Ovary (tissue), 9 donors: Measurements from ENCODE around the gene STAMBP. TPM values are rescaled to one million over a fixed set of nuclear protein-coding genes. Genes with fewer than 3 reads are reported as not detected.

Source experiments
- DNase-seq, 5 donors: peaks; one replicate each; pipeline ENCODE4 v3.0.0-alpha.2; 2019 to 2020
- H3K27ac ChIP-seq, 2 donors: fragments of 200-600 bp; one replicate each; pipeline versions ENCODE4 v1.5.1 to v1.8.0; 2019 to 2022
- H3K27me3 ChIP-seq: fragments of 200-600 bp; one replicate; pipeline ENCODE4 v1.8.0; 2022
- H3K36me3 ChIP-seq: fragments of 200-600 bp; sonication (generic); one replicate; pipeline ENCODE4 v1.5.1; 2019
- H3K4me1 ChIP-seq: one replicate; pipeline ENCODE4 v1.8.1; 2013; ENCODE audit warnings: mild to moderate bottlenecking, moderate library complexity; ENCODE audit not compliant: insufficient read depth
- H3K4me3 ChIP-seq: fragments of 200-600 bp; sonication (generic); one replicate; pipeline ENCODE4 v1.5.1; 2017
- H3K9me3 ChIP-seq, 2 donors: fragments of 200-600 bp in 1 of 2; sonication (generic) in 1 of 2; one replicate each; pipeline versions ENCODE4 v1.5.1 to v1.8.1; 2013 to 2019; ENCODE audit warnings: mild to moderate bottlenecking in 1 of 2, moderate library complexity in 1 of 2
- EP300 ChIP-seq: sonication (generic); formaldehyde crosslinking; IDR thresholded peaks from one replicate; pipeline ENCODE4 v1.6.1; 2017; ENCODE audit warnings: antibody characterized with exemption
- POLR2A ChIP-seq: fragments of 450-650 bp; IDR thresholded peaks from one replicate; pipeline ENCODE4 v1.6.1; 2017; ENCODE audit warnings: antibody characterized with exemption, mild to moderate bottlenecking, moderate library complexity
- WGBS, 3 donors: extraction: QIAGEN DNeasy Blood & Tissue Kit in 1 of 3; methylation state at CpG; one replicate each; pipeline versions ENCODE4 v1.1.5 to v1.1.7; 2013 to 2017; 5-methylcytosine and 5-hydroxymethylcytosine counted together
- intact Hi-C, 4 donors: fragments of 100-400 bp; cut with DNase I; formaldehyde crosslinking; loops; one replicate each; pipeline versions ENCODE4 v1.11.0 to v1.15.1; 2022 to 2023
- polyA plus RNA-seq, 2 donors: library from polyadenylated mRNA; stranded (reverse); fragments of 200-250 nt in 1 of 2; fragments of 350-450 nt in 1 of 2; fragmentation: Illumina TruSeq in 1 of 2; extraction: RNeasy Lipid Tissue Mini Kit (QIAGEN cat#74804) in 1 of 2; gene quantifications; one replicate each; pipeline ENCODE4 v1.2.3, GENCODE V29; 2013 to 2014
- total RNA-seq, 7 donors: library from RNA; depleted of rRNA in 2 of 7; stranded (reverse); fragments of >200 nt in 2 of 7; fragmentation: NEBNext Ultra II Directional in 3 of 7; extraction: Animal tissue kit (Norgen Biotek cat#: 25700) in 3 of 7; gene quantifications; one replicate each; pipeline versions ENCODE4 v1.1.0 to v1.2.4, GENCODE V29; 2016 to 2023
- TF ChIP-seq, protein P1 (sequence below), 3 donors: fragments of 450-650 bp in 2 of 3; fragments of 200-600 bp in 1 of 3; IDR thresholded peaks; one replicate each; pipeline versions ENCODE4 v1.5.1 to v1.8.0; 2016 to 2022; ENCODE audit warnings: antibody characterized with exemption in 3 of 3, mild to moderate bottlenecking in 1 of 3
- donor health status: DM: no; HTN: no; CAD: no; lungs with moderate emphysema.
- donor health status: DM: no; HTN: no; CAD: no.
- donor health status: Bipolar disorder and iron deficiency.
- donor health status: DM: yes; HTN: yes; CAD: no.
- donor health status: DM: no; HTN: no; CAD: no.
- donor health status: DM: yes; HTN: yes; CAD: no.

STAMBP gene
- total and polyA plus RNA-seq, 9 donors = 17.0 to 67.9 (median 28.1) TPM

GRCh38 chr2:73888388-73888787 lies 59.6 kb downstream of the STAMBP start:
- Histone ChIP-seq H3K36me3 (no peaks in the 10 kb centered on the region), H3K27me3 (no peaks in the 10 kb centered on the region), H3K27ac (no peak overlapping the region), H3K4me1 (peaks cover 4% of the 10 kb centered on the region), H3K4me3 (no peak overlapping the region), H3K9me3 (no peaks in the 10 kb centered on the region)
- WGBS, 3 donors = 55 to 78% (median 76%) methylated on average over 2 of the region's 2 CpGs
- intact Hi-C loops = no loop called here
- DNase-seq = no peak
- TF ChIP-seq, protein P1, sequence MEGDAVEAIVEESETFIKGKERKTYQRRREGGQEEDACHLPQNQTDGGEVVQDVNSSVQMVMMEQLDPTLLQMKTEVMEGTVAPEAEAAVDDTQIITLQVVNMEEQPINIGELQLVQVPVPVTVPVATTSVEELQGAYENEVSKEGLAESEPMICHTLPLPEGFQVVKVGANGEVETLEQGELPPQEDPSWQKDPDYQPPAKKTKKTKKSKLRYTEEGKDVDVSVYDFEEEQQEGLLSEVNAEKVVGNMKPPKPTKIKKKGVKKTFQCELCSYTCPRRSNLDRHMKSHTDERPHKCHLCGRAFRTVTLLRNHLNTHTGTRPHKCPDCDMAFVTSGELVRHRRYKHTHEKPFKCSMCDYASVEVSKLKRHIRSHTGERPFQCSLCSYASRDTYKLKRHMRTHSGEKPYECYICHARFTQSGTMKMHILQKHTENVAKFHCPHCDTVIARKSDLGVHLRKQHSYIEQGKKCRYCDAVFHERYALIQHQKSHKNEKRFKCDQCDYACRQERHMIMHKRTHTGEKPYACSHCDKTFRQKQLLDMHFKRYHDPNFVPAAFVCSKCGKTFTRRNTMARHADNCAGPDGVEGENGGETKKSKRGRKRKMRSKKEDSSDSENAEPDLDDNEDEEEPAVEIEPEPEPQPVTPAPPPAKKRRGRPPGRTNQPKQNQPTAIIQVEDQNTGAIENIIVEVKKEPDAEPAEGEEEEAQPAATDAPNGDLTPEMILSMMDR (IDR thresholded peaks at IDR 0.05) = no peak

- H3K9me3 ChIP-seq = no peaks in the 10 kb centered on the region
- no peak for DNase-seq
- H3K36me3 ChIP-seq = no peaks in the 10 kb centered on the region
- no peak overlapping the region for H3K27ac ChIP-seq
- peaks cover 4% of the 10 kb centered on the region for H3K4me1 ChIP-seq
- H3K27me3 ChIP-seq = no peaks in the 10 kb centered on the region
- TF ChIP-seq POLR2A (no peak), EP300 (no peak)
- TF ChIP-seq, protein P1 (IDR thresholded peaks at IDR 0.05) = no peak
- intact Hi-C loops = no loop called here
- H3K4me3 ChIP-seq = no peak overlapping the region
- 48 to 55% (median 50%) methylated on average over 5 of the region's 5 CpGs for WGBS, 3 donors
Observed at GRCh38 chr2:73889206-73889605, 60.4 kb downstream of the STAMBP start.

GRCh38 chr2:73890301-73891092 lies 61.7 kb downstream of the STAMBP start:
- no peak for TF ChIP-seq POLR2A
- TF ChIP-seq, protein P1 (IDR thresholded peaks at IDR 0.05) = no peak
- no peak for TF ChIP-seq EP300
- Histone ChIP-seq H3K4me3 (no peak overlapping the region), H3K27me3 (no peaks in the 10 kb centered on the region), H3K9me3 (no peaks in the 10 kb centered on the region), H3K4me1 (peaks cover 4% of the 10 kb centered on the region), H3K27ac (no peak overlapping the region), H3K36me3 (no peaks in the 10 kb centered on the region)
- intact Hi-C loops = no loop called here
- WGBS, 3 donors = 73 to 79% (median 78%) methylated on average over 9 of the region's 9 CpGs
- DNase-seq = no peak

DNA sequence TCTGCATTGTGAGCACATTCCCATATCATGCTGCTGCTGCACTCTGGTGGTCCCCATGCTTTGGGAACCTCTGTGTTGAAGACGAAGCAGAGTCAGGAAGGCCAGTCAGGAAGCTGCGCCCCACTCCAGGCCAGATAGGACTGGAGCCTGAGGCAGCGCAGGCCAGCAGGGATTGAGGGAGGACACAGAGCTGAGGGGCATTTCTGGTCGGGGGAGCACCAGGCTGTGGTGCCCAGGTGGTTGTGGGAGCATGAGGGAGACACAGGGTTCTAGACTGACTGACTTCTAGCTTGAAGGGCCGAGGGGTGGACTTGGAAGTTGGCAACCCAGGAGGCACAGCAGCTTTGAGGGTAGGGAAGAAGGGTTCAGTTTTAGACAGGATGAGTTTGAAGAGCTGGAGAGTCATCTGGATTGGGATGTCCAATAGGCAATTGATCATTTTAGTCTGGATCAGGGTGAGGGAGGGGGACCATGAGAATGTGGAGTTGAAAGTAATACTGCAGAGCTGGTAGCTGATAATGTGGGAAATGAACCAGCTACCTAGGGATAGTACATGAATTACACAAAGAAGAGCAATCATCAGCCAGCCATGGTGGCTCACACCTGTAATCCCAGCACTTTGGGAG lies 62.6 kb downstream of the STAMBP start:
- Histone ChIP-seq H3K4me1 (peaks cover 4% of the 10 kb centered on the region), H3K4me3 (no peak overlapping the region), H3K36me3 (no peaks in the 10 kb centered on the region), H3K9me3 (no peaks in the 10 kb centered on the region), H3K27me3 (no peaks in the 10 kb centered on the region), H3K27ac (no peak overlapping the region)
- intact Hi-C loops = no loop called here
- TF ChIP-seq POLR2A = no peak
- TF ChIP-seq, protein P1 (IDR thresholded peaks at IDR 0.05) = no peak
- no peak for TF ChIP-seq EP300
- DNase-seq = no peak
- WGBS, 3 donors = 87 to 94% (median 91%) methylated on average over 4 to 5 of the region's 5 CpGs
